Gastrocnemius medialis (tissue), 4 donors: ENCODE results near the gene STAP2. TPM values are rescaled to one million over a fixed set of nuclear protein-coding genes. Genes with fewer than 3 reads are reported as not detected.

ENCODE experiments used
- ATAC-seq, 2 donors: fragments of 150-250 bp; one replicate each; pipeline ENCODE4 v1.9.1; 2016
- DNase-seq, 2 donors: peaks; one replicate each; pipeline ENCODE4 v3.0.0-alpha.2; 2019
- H3K27ac ChIP-seq, 4 donors: fragments of 200-600 bp; sonication (generic); 1 replicate in 1 of 4; 2 replicates in 3 of 4; pipeline ENCODE4 v1.5.1; 2016 to 2018; ENCODE audit warnings: mild to moderate bottlenecking in 2 of 4, moderate library complexity in 1 of 4
- H3K27me3 ChIP-seq, 3 donors: fragments of 200-600 bp; sonication (generic) in 2 of 3; 1 replicate in 1 of 3; 2 replicates in 2 of 3; pipeline versions ENCODE4 v1.5.1 to v1.6.0; 2016 to 2019; ENCODE audit warnings: mild to moderate bottlenecking in 1 of 3, moderate library complexity in 1 of 3
- H3K36me3 ChIP-seq, 2 donors: fragments of 200-600 bp; sonication (generic) in 1 of 2; one replicate each; pipeline ENCODE4 v1.5.1; 2017 to 2018
- H3K4me1 ChIP-seq, 2 donors: fragments of 200-600 bp; sonication (generic) in 1 of 2; one replicate each; pipeline ENCODE4 v1.5.1; 2016 to 2017; ENCODE audit warnings: mild to moderate bottlenecking in 2 of 2
- H3K4me3 ChIP-seq, 4 donors: fragments of 200-600 bp; sonication (generic) in 3 of 4; 1 replicate in 1 of 4; 2 replicates in 3 of 4; pipeline ENCODE4 v1.5.1; 2016 to 2019; ENCODE audit warnings: mild to moderate bottlenecking in 2 of 4
- H3K9me3 ChIP-seq, 3 donors: fragments of 200-600 bp; sonication (generic) in 2 of 3; 1 replicate in 1 of 3; 2 replicates in 2 of 3; pipeline ENCODE4 v1.5.1; 2016 to 2019
- CTCF ChIP-seq, 5 experiments: fragments of 450-650 bp in 3 of 5; fragments of 200-600 bp in 2 of 5; sonication (generic) in 2 of 5; IDR thresholded peaks in 4 of 5; conservative IDR thresholded peaks in 1 of 5; 1 replicate in 4 of 5; 2 replicates in 1 of 5; pipeline ENCODE4 v1.5.1; 2016 to 2019; ENCODE audit warnings: antibody characterized with exemption in 5 of 5, mild to moderate bottlenecking in 3 of 5, moderate library complexity in 3 of 5
- POLR2A ChIP-seq, 2 donors: fragments of 450-650 bp; IDR thresholded peaks; one replicate each; pipeline ENCODE4 v1.6.1; 2017; ENCODE audit warnings: antibody characterized with exemption in 2 of 2, mild to moderate bottlenecking in 2 of 2, moderate library complexity in 2 of 2
- in situ Hi-C, 4 donors: fragments of 200-750 bp; cut with MboI; loops; one replicate each; pipeline versions ENCODE4 v1.15.0 to v1.8.0; 2017; ENCODE audit warnings: low sequenced_read_pairs in 4 of 4
- intact Hi-C: fragments of 100-400 bp; cut with DNase I; formaldehyde crosslinking; loops from one replicate; pipeline ENCODE4 v1.15.1; 2023; ENCODE audit warnings: low total_unique reads
- total RNA-seq, 4 donors: library from RNA; depleted of rRNA; stranded (reverse); fragments of >200 nt; gene quantifications; one replicate each; pipeline versions ENCODE4 v1.1.0 to v1.2.3, GENCODE V29; 2016

STAP2 gene
- total RNA-seq, 4 donors from 2014 or later, result 0.94 to 2.1 (median 1.3) TPM; not detected in 1

GRCh38 chr19:4300589-4300988 is 38.0 kb downstream of the STAP2 start:
- in situ Hi-C loops, result no loop called here
- TF ChIP-seq CTCF (IDR thresholded peaks at IDR 0.05 in 4 of 5, conservative IDR thresholded peaks at IDR 0.05 in 1 of 5) (no peak), POLR2A (IDR thresholded peaks at IDR 0.05) (no peak)
- Histone ChIP-seq H3K4me3 (no peak overlapping the region), H3K27me3 (peaks cover 20 to 34% (median 22%) of the 10 kb centered on the region in 3 donors), H3K27ac (no peak overlapping the region), H3K4me1 (no peaks in the 10 kb centered on the region), H3K36me3 (no peaks in the 10 kb centered on the region), H3K9me3 (no peaks in the 10 kb centered on the region)
- intact Hi-C loops, result no loop called here
- DNase-seq, result no peak
- no peak for ATAC-seq

- TF ChIP-seq CTCF (IDR thresholded peaks at IDR 0.05 in 4 of 5, conservative IDR thresholded peaks at IDR 0.05 in 1 of 5) (no peak), POLR2A (IDR thresholded peaks at IDR 0.05) (no peak)
- intact Hi-C loops, result no loop called here
- no peaks in the 10 kb centered on the region for H3K4me1 ChIP-seq
Observed at GRCh38 chr19:4298810-4299550, 39.6 kb downstream of the STAP2 start.

GRCh38 chr19:4297901-4298809 is 40.5 kb downstream of the STAP2 start:
- no peak overlapping the region for H3K27ac ChIP-seq
- in situ Hi-C loops, result no loop called here
- intact Hi-C loops, result no loop called here

More at GRCh38 chr19:4298810-4299550, 39.6 kb downstream of the STAP2 start:
- no peaks in the 10 kb centered on the region for H3K9me3 ChIP-seq
- in situ Hi-C loops, result no loop called here
- H3K4me3 ChIP-seq, result no peak overlapping the region
- H3K36me3 ChIP-seq, result no peaks in the 10 kb centered on the region
- DNase-seq (no peak), ATAC-seq (no peak)
- H3K27ac ChIP-seq, result no peak overlapping the region
- H3K27me3 ChIP-seq, result peaks cover 12 to 19% (median 13%) of the 10 kb centered on the region in 3 donors

More at GRCh38 chr19:4297901-4298809, 40.5 kb downstream of the STAP2 start:
- no peak for DNase-seq
- TF ChIP-seq CTCF (IDR thresholded peaks at IDR 0.05 in 4 of 5, conservative IDR thresholded peaks at IDR 0.05 in 1 of 5) (no peak), POLR2A (IDR thresholded peaks at IDR 0.05) (no peak)
- H3K27me3 ChIP-seq, result peaks cover 11 to 15% (median 12%) of the 10 kb centered on the region in 3 donors
- no peaks in the 10 kb centered on the region for H3K36me3 ChIP-seq
- ATAC-seq, result no peak
- H3K4me1 ChIP-seq, result no peaks in the 10 kb centered on the region
- no peak overlapping the region for H3K4me3 ChIP-seq
- no peaks in the 10 kb centered on the region for H3K9me3 ChIP-seq
